ENCODE results near the gene ADAMTS2. TPM values are rescaled to one million over a fixed set of nuclear protein-coding genes. Genes with fewer than 3 reads are reported as not detected.

ADAMTS2 gene
- total and polyA plus RNA-seq, 2 donors (not counting 3 experiments of a cell fraction or from before 2014, with no cell fraction given): not detected

DNA sequence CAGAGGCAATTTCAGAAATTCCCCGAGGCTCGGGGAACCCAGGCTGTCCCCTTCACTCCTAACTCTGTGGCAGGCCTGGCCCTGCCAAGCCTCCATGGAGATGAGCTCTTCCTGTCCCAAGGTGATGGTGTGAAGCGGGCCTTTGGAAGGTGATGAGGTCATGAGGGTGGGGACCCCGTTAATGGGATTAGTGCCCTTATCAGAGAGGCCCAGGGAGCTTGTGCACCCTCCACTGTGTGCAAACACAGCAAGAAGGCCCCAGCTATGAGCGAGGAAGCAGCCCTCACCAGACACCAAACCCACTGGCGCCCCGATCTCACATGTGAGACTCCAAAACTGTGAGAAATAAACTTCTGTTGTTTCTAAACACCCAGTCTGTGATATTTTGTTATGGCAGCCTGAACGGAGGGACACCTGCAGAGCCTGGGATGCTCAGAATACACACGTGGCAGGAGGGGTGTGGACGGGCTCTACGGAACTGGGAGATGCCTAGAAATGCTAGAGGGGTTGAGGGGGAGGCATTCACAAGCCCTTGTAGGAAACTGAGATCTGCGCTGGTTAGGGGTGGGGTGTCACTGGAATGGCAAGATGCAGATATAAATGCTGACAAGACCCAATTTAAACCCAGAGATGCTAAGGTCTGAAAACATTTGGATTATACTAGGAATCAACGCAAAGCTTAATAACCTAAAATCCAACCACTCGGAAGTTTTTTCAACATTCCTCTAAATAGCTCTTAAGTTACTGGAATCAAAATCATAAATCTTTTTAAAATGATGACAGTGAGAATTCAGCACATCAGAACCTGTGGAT lies 46.9 kb downstream of the ADAMTS2 start:
- DNase-seq (ENCODE audit: low read depth, low spot score) (no peak), FAIRE-seq (no peak)
- intact Hi-C loops (cut with micrococcal nuclease): no loop called here
- Histone ChIP-seq H3K4me3 (replicated peaks in 1 of 3; ENCODE audit: insufficient read depth in 1 of 3, low read depth in 1 of 3, low read length in 3 of 3) (no peak overlapping the region), H3K9me1 (replicated peaks; ENCODE audit: control insufficient read depth, extremely low read depth, insufficient read depth, low read length) (no peaks in the 10 kb centered on the region), H3K4me2 (ENCODE audit: insufficient read depth, low read length) (no peak overlapping the region), H3K36me3 (ENCODE audit: control insufficient read depth in 2 of 2, extremely low read depth in 1 of 2, insufficient read depth in 2 of 2, low read length in 2 of 2) (no peaks in the 10 kb centered on the region), H2AFZ (ENCODE audit: low read depth, low read length) (no peak overlapping the region), H3K9ac (replicated peaks; ENCODE audit: extremely low read depth, insufficient read depth, low read length) (no peak overlapping the region), H3K27me3 (ENCODE audit: control insufficient read depth in 2 of 2, insufficient read depth in 2 of 2, low read length in 2 of 2) (no peaks in the 10 kb centered on the region), H3K4me1 (ENCODE audit: control insufficient read depth, extremely low read depth, insufficient read depth, low read length) (no peaks in the 10 kb centered on the region), H3K79me2 (ENCODE audit: control insufficient read depth, insufficient read depth, low read length) (no peaks in the 10 kb centered on the region), H3K9me3 (replicated peaks; ENCODE audit: control insufficient read depth, insufficient read depth, low read length) (peaks cover 2% of the 10 kb centered on the region), H3K27ac (ENCODE audit: insufficient read depth, low read depth, low read length) (no peak overlapping the region), H4K20me1 (replicated peaks; ENCODE audit: control insufficient read depth, extremely low read depth, insufficient read depth, low read length) (no peaks in the 10 kb centered on the region)
- no TSS peak for BruUV-seq (replicated peaks)
- TF ChIP-seq CTCF (IDR thresholded peaks at IDR 0.05; ENCODE audit: extremely low read depth in 1 of 2, insufficient read depth in 1 of 2, low read depth in 1 of 2, low read length in 2 of 2) (no peak), POLR2A (IDR thresholded peaks at IDR 0.05; ENCODE audit: low read depth, low read length) (no peak), FOS (IDR thresholded peaks at IDR 0.05; ENCODE audit: borderline replicate concordance, insufficient read depth, low read length) (no peak), MYC (IDR thresholded peaks at IDR 0.05; ENCODE audit: low read depth, low read length) (no peak), EZH2 (IDR thresholded peaks at IDR 0.05; ENCODE audit: borderline replicate concordance, low read depth, low read length, severe bottlenecking) (no peak), POLR2AphosphoS5 (IDR thresholded peaks at IDR 0.05; ENCODE audit: insufficient read depth, low read depth, low read length) (no peak), JUN (IDR thresholded peaks at IDR 0.05; ENCODE audit: borderline replicate concordance, insufficient read depth, insufficient read length, low read depth) (no peak), GATA2 (IDR thresholded peaks at IDR 0.05; ENCODE audit: insufficient read depth, insufficient read length, low read depth, low read length) (no peak)
- TF ChIP-seq, protein P1, sequence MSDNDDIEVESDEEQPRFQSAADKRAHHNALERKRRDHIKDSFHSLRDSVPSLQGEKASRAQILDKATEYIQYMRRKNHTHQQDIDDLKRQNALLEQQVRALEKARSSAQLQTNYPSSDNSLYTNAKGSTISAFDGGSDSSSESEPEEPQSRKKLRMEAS (IDR thresholded peaks at IDR 0.05; ENCODE audit: insufficient read depth, insufficient read length): no peak
- POLR2A ChIA-PET: no interaction called here
- CTCF ChIA-PET: no interaction called here
- dilution Hi-C loops (cut with MboI; ENCODE audit: extremely low pct_ligation_motif_present, low sequenced_read_pairs): no loop called here
